ENCODE data around the gene FAM89A. TPM values are rescaled to one million over a fixed set of nuclear protein-coding genes. Genes with fewer than 3 reads are reported as not detected.
"Not testable (repeated sequence)": the region's sequence is repeated elsewhere in the genome, so short reads cannot be mapped to it uniquely, and the experiment has no call there.

FAM89A gene
- polyA plus RNA-seq, 1 donor = 4.1 TPM

DNA sequence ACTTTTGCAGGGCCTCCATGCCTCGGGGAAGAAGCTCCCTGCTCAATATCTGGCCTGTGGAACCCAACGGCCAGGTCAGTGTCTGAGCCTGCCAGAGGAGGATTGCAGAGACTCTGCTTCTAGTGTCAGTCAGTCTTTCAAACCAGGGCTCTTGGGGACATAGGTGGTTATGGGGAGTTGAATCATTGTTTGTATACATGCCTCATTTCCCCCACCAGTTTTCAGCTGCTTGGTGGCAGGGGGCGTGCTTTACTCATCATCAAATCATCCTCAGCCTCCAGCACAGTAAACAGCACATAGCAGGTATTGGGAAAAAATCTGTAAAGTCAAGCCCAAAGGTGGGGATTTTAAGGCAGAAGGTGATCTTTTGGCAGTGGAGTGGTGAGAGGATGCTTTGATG, 17.4 kb upstream of the FAM89A start:
- Histone ChIP-seq H3K4me3 (ENCODE audit: low read length) (no peak overlapping the region), H3K9me3 (ENCODE audit: control insufficient read depth, low read depth, low read length) (no peaks in the 10 kb centered on the region), H3K27me3 (ENCODE audit: control insufficient read depth, insufficient read depth, low read length) (no peaks in the 10 kb centered on the region), H3K36me3 (ENCODE audit: control insufficient read depth, insufficient read depth, low read length) (no peaks in the 10 kb centered on the region), H3K4me1 (ENCODE audit: control insufficient read depth, insufficient read depth, low read length) (no peaks in the 10 kb centered on the region), H3K27ac (ENCODE audit: low read length) (no peak overlapping the region)
- DNase-seq = no peak
- no CpG with 5 or more reads among the region's 3 CpGs for WGBS (ENCODE audit: insufficient coverage, low lambda C conversion rate)

DNA sequence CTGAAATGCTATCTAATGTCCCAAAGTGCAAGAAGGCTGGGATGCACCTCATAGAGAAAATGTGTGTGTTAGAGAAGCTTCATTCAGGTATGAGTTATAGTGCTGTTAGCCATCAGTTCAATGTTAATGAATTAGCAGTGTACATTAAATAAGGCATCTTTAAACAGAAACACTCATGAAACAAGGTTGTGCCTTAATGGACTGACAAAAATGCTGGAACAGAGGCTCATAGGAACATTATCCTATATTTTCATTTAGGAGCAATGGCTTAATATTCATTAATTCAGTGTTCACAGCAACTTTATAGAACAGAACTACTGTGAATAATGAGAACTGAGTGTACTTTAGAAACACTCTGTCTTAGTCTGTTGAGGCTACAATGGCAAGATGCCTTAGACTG, 15.2 kb upstream of the FAM89A start:
- Histone ChIP-seq H3K9me3 (ENCODE audit: control insufficient read depth, low read depth, low read length) (no peaks in the 10 kb centered on the region), H3K36me3 (ENCODE audit: control insufficient read depth, insufficient read depth, low read length) (no peaks in the 10 kb centered on the region), H3K27ac (ENCODE audit: low read length) (no peak overlapping the region), H3K4me3 (ENCODE audit: low read length) (no peak overlapping the region), H3K27me3 (ENCODE audit: control insufficient read depth, insufficient read depth, low read length) (no peaks in the 10 kb centered on the region), H3K4me1 (ENCODE audit: control insufficient read depth, insufficient read depth, low read length) (no peaks in the 10 kb centered on the region)
- DNase-seq = no peak

DNA sequence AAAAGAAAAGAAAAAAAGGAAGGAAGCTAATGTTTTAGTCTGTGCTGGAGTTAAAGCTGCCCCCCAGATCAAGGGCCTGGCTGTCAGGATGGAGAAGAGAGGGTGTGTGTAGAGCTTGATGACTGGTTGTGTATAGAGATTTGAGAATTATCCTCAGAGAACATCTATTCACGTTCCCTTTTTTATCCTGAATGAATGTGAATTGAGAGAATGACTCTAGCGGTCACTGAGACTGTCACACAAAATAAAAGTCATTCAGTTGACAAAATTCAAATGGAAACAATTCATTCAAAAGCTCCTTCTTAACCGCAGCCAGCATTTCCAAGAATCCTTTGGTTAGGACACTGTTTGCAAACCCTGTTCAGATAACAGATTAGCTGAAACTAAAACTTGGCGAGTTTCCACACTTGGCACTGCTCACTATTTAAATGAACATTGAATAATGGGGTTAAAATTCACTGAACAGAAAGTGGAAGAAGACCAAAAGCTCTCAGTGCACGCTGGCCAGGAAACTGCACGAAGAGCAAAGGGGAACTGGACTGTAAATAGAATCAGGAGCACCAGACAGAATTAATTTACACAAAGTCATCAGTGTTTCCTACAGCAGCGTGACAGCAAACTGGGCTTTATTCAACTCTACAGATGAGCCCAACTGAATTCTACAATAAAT, 13.6 kb upstream of the FAM89A start:
- Histone ChIP-seq H3K27me3 (ENCODE audit: control insufficient read depth, insufficient read depth, low read length) (no peaks in the 10 kb centered on the region), H3K27ac (ENCODE audit: low read length) (no peak overlapping the region), H3K4me3 (ENCODE audit: low read length) (no peak overlapping the region), H3K4me1 (ENCODE audit: control insufficient read depth, insufficient read depth, low read length) (no peaks in the 10 kb centered on the region), H3K36me3 (ENCODE audit: control insufficient read depth, insufficient read depth, low read length) (no peaks in the 10 kb centered on the region), H3K9me3 (ENCODE audit: control insufficient read depth, low read depth, low read length) (no peaks in the 10 kb centered on the region)
- 57% methylated on average over 1 of the region's 7 CpGs for WGBS (ENCODE audit: insufficient coverage, low lambda C conversion rate)
- peak; percentile 52 to 61 for DNase-seq

DNA sequence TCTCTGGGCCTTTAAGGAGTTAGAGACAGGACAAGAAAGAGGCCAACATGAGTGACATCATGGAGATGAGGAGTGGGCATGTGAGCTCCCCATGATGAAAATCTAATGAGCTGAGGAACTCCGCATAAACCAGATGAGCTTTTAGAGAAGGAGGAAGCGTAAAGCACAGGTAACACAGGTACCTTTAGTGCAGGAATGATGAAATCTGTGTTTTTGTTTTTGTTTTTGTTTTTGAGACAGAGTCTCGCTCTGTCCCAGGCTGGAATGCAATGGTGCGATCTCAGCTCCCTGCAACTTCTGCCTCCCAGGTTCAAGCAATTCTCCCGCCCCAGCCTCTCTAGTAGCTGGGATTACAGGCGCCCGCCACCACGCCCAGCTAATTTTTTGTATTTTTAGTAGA, 12.7 kb upstream of the FAM89A start:
- H3K4me3 ChIP-seq (ENCODE audit: low read length) = no peak overlapping the region
- WGBS (ENCODE audit: insufficient coverage, low lambda C conversion rate) = no CpG with 5 or more reads among the region's 8 CpGs
- DNase-seq = no peak

DNA sequence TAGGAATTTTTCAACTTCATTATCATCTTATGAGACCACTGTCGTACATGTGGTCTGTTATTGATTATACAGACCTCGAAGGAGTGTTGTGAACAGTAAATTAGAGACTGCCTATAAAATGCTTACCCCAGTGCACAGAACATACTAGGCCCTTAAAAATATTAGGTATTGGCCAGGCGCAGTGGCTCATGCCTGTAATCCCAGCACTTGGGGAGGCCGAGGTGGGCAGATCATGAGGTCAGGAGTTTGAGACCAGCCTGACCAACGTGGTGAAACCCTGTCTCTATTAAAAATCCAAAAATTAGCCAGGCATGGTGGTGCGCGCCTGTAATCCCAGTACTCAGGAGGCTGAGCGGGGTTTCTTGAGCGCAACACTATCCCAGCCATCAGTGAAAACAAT, 10.9 kb upstream of the FAM89A start:
- not testable (repeated sequence) for H3K27me3 ChIP-seq (ENCODE audit: control insufficient read depth, insufficient read depth, low read length); H3K27ac ChIP-seq (ENCODE audit: low read length); H3K4me3 ChIP-seq (ENCODE audit: low read length); H3K36me3 ChIP-seq (ENCODE audit: control insufficient read depth, insufficient read depth, low read length); H3K4me1 ChIP-seq (ENCODE audit: control insufficient read depth, insufficient read depth, low read length); H3K9me3 ChIP-seq (ENCODE audit: control insufficient read depth, low read depth, low read length); DNase-seq
- WGBS (ENCODE audit: insufficient coverage, low lambda C conversion rate) = no CpG with 5 or more reads among the region's 9 CpGs

More for the DNA sequence above, 12.7 kb upstream of the FAM89A start:
- H3K9me3 ChIP-seq (ENCODE audit: control insufficient read depth, low read depth, low read length) = no peaks in the 10 kb centered on the region
- peaks cover 2% of the 10 kb centered on the region for H3K27me3 ChIP-seq (ENCODE audit: control insufficient read depth, insufficient read depth, low read length)
- H3K27ac ChIP-seq (ENCODE audit: low read length) = no peak overlapping the region
- no peaks in the 10 kb centered on the region for H3K4me1 ChIP-seq (ENCODE audit: control insufficient read depth, insufficient read depth, low read length)
- no peaks in the 10 kb centered on the region for H3K36me3 ChIP-seq (ENCODE audit: control insufficient read depth, insufficient read depth, low read length)

DNA sequence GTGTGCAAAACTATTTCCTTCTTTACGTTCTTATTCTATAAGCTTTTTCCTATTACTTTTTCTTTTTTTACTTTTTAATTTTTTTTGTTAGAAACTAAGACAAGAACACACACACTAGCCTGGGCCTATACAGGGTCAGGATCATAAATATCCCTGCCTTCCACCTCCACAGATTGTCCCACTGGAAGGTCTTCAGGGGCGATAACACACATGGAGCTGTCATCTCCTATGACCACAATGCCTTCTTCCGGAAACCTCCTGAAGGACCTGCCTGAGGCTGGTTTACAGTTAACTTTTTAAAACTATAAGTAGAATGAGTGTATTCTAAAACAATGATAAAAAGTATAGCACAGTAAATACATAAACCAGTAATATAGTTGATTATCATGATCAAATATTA, 10.3 kb upstream of the FAM89A start:
- Histone ChIP-seq H3K36me3 (ENCODE audit: control insufficient read depth, insufficient read depth, low read length) (no peaks in the 10 kb centered on the region), H3K4me1 (ENCODE audit: control insufficient read depth, insufficient read depth, low read length) (no peaks in the 10 kb centered on the region), H3K4me3 (ENCODE audit: low read length) (no peak overlapping the region), H3K27ac (ENCODE audit: low read length) (no peak overlapping the region), H3K9me3 (ENCODE audit: control insufficient read depth, low read depth, low read length) (no peaks in the 10 kb centered on the region), H3K27me3 (ENCODE audit: control insufficient read depth, insufficient read depth, low read length) (peaks cover 8% of the 10 kb centered on the region)
- WGBS (ENCODE audit: insufficient coverage, low lambda C conversion rate) = 96% methylated on average over 2 of the region's 3 CpGs
- DNase-seq = no peak

DNA sequence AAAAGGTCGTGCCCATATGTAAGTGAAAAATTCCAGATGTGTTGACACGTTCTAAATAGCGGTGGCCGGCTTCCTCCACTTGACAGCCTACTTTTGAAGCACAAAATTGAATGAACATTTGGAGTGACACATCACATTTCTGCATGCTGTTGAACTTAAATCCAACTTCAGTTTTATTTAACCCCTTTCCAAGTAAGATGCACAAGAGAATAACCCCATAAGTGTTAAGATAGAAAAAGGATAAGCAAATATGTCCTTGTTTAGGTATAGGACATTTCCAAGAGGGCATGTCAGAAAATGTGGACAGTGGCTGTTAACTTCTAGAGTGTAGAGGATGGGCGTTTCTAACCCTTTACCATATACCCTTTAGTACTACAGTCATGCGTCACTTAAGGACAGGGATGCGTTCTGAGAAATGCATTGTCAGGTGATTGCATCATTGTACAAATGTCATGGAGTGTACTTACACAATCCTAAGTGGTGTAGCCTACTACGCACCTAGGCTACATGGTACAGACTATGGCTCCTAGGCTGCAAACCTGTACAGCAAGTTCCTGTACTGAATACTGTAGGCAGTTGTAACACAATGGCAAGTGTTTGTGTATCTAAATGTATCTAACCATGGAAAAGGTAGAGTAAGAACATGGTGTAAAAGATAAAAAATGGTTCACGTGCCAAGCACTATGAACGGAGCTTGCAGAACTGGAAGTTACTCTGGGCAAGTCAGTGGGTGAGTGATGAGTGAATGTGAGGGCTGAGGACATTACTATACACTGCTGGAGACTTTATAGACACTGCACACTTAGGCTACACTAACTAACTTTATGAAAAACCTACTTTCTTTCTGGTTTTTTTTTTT, 9.3 kb upstream of the FAM89A start:
- H3K27ac ChIP-seq (ENCODE audit: low read length) = no peak overlapping the region
- no peak overlapping the region for H3K4me3 ChIP-seq (ENCODE audit: low read length)
- H3K9me3 ChIP-seq (ENCODE audit: control insufficient read depth, low read depth, low read length) = no peaks in the 10 kb centered on the region
- DNase-seq = no peak
- no peaks in the 10 kb centered on the region for H3K36me3 ChIP-seq (ENCODE audit: control insufficient read depth, insufficient read depth, low read length)
- no peaks in the 10 kb centered on the region for H3K4me1 ChIP-seq (ENCODE audit: control insufficient read depth, insufficient read depth, low read length)
- WGBS (ENCODE audit: insufficient coverage, low lambda C conversion rate) = no CpG with 5 or more reads among the region's 10 CpGs
- peaks cover 12% of the 10 kb centered on the region for H3K27me3 ChIP-seq (ENCODE audit: control insufficient read depth, insufficient read depth, low read length)

DNA sequence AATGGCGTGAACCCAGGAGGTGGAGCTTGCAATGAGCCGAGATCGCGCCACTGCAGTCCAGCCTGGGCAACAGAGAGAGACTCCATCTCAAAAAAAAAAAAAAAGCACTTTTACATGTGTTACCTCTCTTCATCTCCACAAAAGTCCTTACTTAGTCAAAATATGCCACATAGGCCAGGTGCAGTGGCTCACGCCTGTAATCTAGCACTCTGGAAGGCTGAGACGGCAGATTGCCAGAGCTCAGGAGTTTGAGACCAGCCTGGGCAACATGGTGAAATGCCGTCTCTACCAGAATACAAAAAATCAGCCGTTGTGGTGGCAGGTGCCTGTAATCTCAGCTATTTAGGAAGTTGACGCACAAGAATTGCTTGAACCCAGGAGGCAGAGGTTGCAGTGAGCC, 8.4 kb upstream of the FAM89A start:
- not testable (repeated sequence) for H3K4me1 ChIP-seq (ENCODE audit: control insufficient read depth, insufficient read depth, low read length); H3K4me3 ChIP-seq (ENCODE audit: low read length); H3K27ac ChIP-seq (ENCODE audit: low read length); DNase-seq; H3K36me3 ChIP-seq (ENCODE audit: control insufficient read depth, insufficient read depth, low read length); H3K9me3 ChIP-seq (ENCODE audit: control insufficient read depth, low read depth, low read length)
- 90% methylated on average over 2 of the region's 9 CpGs for WGBS (ENCODE audit: insufficient coverage, low lambda C conversion rate)
- H3K27me3 ChIP-seq (ENCODE audit: control insufficient read depth, insufficient read depth, low read length) = peaks cover 12% of the 10 kb centered on the region

DNA sequence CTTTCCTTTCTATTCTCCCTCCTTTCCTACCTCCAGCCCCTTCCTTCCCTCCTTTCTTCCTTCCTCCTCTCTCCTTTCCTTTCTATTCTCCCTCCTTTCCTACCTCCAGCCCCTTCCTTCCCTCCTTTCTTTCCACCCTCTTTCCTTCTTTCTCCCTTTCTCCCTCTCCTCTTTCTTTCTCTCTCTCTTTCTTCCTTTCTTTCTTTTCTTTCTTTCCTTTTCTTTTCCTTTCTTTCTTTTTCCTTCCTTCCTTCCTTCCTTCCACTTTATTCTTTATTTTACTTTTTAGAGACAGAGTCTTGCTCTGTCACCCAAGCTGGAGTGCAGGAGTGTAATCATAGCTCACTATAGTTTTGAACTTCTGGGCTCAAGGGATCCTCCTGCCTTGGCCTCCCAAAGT, 7.5 kb upstream of the FAM89A start:
- not testable (repeated sequence) for DNase-seq; H3K36me3 ChIP-seq (ENCODE audit: control insufficient read depth, insufficient read depth, low read length); H3K27ac ChIP-seq (ENCODE audit: low read length); H3K4me1 ChIP-seq (ENCODE audit: control insufficient read depth, insufficient read depth, low read length); H3K4me3 ChIP-seq (ENCODE audit: low read length); H3K9me3 ChIP-seq (ENCODE audit: control insufficient read depth, low read depth, low read length)
- H3K27me3 ChIP-seq (ENCODE audit: control insufficient read depth, insufficient read depth, low read length) = peaks cover 12% of the 10 kb centered on the region

DNA sequence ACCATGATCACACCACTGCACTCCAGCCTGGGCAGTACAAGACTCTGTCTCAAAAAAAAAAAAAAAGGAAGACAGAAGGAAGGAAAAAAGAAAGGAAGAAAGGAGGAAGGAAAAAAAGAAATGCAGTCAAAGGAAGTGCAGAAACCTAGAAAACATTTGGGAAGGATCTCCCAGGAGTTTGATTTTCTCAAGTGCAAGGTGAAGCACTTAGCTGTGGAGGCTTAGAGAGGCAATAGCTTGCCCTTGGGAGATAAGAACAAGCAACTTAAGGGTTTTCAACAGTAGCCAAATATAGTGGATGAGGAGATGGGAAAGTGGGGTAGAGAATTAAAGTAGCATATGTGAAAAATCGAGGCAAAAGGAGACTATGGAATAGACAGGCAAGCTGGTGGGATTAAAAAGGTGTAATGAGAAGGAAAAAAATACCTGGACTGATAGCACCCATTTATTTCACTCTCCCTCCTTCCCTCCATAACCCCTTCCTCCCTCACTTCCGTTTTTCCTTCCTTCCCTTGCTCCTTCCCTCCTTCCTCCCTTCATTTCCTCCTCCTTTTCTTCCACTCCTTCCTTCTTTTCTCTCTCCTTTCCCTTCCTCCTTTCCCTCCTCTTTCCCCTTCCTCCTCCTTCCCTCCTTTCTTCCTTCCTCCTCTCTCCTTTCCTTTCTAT, 6.8 kb upstream of the FAM89A start:
- 72% methylated on average over 2 of the region's 2 CpGs for WGBS (ENCODE audit: insufficient coverage, low lambda C conversion rate)
- Histone ChIP-seq H3K9me3 (ENCODE audit: control insufficient read depth, low read depth, low read length) (no peaks in the 10 kb centered on the region), H3K4me1 (ENCODE audit: control insufficient read depth, insufficient read depth, low read length) (no peaks in the 10 kb centered on the region), H3K27me3 (ENCODE audit: control insufficient read depth, insufficient read depth, low read length) (peaks cover 12% of the 10 kb centered on the region), H3K27ac (ENCODE audit: low read length) (no peak overlapping the region), H3K36me3 (ENCODE audit: control insufficient read depth, insufficient read depth, low read length) (no peaks in the 10 kb centered on the region), H3K4me3 (ENCODE audit: low read length) (no peak overlapping the region)
- DNase-seq = no peak
